GM06990 (cell line): ENCODE measurements around the gene DPM2.

Experiments used
- DNase-seq: peaks from one replicate; pipeline ENCODE4 v3.0.0-alpha.2; 2011; ENCODE audit not compliant: insufficient read length; ENCODE audit errors: extremely low read depth
- H3K27me3 ChIP-seq: replicated peaks from 2 replicates; pipeline ENCODE4 v1.6.0; 2011; ENCODE audit warnings: low read length; ENCODE audit not compliant: control insufficient read depth, insufficient read depth
- H3K36me3 ChIP-seq: 2 replicates; pipeline ENCODE4 v1.5.1; 2011; ENCODE audit warnings: low read length; ENCODE audit not compliant: control insufficient read depth, insufficient read depth
- H3K4me3 ChIP-seq: replicated peaks from 2 replicates; pipeline ENCODE4 v1.5.1; 2011; ENCODE audit warnings: low read depth, mild to moderate bottlenecking, control low read depth, low read length
- CTCF ChIP-seq: IDR thresholded peaks from 2 replicates; pipeline ENCODE4 v1.5.1; 2011; ENCODE audit warnings: low read length, control low read depth, mild to moderate bottlenecking, inconsistent platforms; ENCODE audit not compliant: insufficient read depth, poor library complexity, severe bottlenecking

The DPM2 gene

GRCh38 chr9:127885508-127886281 lies 52.0 kb downstream of the DPM2 start:
- H3K4me3 ChIP-seq, result no peak overlapping the region
- DNase-seq, result no peak

More at GRCh38 chr9:127885508-127886281, 52.0 kb downstream of the DPM2 start:
- no peaks in the 10 kb centered on the region for H3K27me3 ChIP-seq
- peaks cover 12% of the 10 kb centered on the region for H3K36me3 ChIP-seq
- TF ChIP-seq CTCF, result no peak
